Sciatic nerve (tissue), 2 donors: Measurements from ENCODE around the gene RABEPK. TPM values are rescaled to one million over a fixed set of nuclear protein-coding genes. Genes with fewer than 3 reads are reported as not detected.

Experiments used
- ATAC-seq: fragments of 200-7000 bp; cut with Tn5 transposase; one replicate; pipeline ENCODE4 v1.9.1; 2020; ENCODE audit warnings: mild to moderate bottlenecking, moderate library complexity
- DNase-seq: peaks from one replicate; pipeline ENCODE4 v3.0.0-alpha.2; 2020; ENCODE audit warnings: low spot score
- intact Hi-C: fragments of 100-400 bp; cut with DNase I; formaldehyde crosslinking; loops from one replicate; pipeline ENCODE4 v1.14.2; 2022
- total RNA-seq: library from RNA; stranded (reverse); fragmentation: NEBNext Ultra II Directional; extraction: Animal tissue kit (Norgen Biotek cat#: 25700); gene quantifications from one replicate; pipeline ENCODE4 v1.2.1, GENCODE V29; 2021
- donor health status: DM: no; HTN: no; CAD: no.
- donor health status: DM: no; HTN: no; CAD: no.

Gene RABEPK
- total RNA-seq, 1 donor from 2014 or later: 14.4 TPM

DNA sequence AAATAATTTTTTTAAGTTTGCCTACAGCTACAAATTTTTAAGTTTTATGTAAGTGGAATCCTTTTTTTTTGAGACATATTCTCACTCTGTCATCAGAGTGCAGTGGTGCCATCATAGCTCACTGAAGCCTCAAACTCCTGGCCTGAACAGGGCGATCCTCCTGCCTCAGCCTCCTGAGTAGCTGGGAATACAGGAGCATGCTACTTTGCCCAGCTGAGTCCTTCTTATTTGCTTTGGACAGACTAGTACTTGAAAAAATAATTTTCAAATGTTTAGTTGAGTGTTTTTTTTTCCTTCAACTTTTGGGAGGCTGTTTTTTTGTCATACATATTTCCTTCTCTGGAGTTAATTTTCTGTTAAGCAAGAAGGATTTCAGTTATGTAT lies 68.7 kb downstream of the RABEPK start:
- ATAC-seq: peak; percentile 48
- intact Hi-C loops: no loop called here
- no peak for DNase-seq

- intact Hi-C loops: no loop called here
- ATAC-seq: no peak
- no peak for DNase-seq
These were observed 70.7 kb downstream of the RABEPK start for GRCh38 chr9:125271081-125271480.

DNA sequence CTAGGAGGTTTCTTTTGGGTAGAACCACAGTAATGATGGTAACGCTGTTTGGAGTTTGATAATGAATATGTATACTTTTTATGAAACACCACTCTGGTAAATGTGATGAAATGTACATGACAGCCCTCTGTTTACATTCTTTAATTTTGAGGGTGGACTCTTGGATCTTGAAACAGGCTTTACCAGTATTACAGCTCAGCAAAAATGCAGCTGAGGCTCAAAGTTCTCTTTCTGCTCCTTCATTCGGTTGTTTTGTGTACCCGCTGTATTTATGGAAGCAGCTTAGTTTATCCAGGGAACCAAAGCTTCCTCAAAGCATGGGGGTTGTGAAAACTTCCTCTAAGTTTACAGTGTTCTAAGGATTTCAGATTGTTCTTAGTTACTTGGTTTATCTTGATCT lies 72.4 kb downstream of the RABEPK start:
- intact Hi-C loops: no loop called here
- ATAC-seq (no peak), DNase-seq (no peak)

GRCh38 chr9:125276771-125277170 lies 76.4 kb downstream of the RABEPK start:
- ATAC-seq: no peak
- intact Hi-C loops: no loop called here
- DNase-seq: no peak

GRCh38 chr9:125277411-125277810 lies 77.1 kb downstream of the RABEPK start:
- DNase-seq: no peak
- intact Hi-C loops: no loop called here
- no peak for ATAC-seq

GRCh38 chr9:125280945-125281344 lies 80.6 kb downstream of the RABEPK start:
- no peak for DNase-seq
- intact Hi-C loops: no loop called here

More at GRCh38 chr9:125280945-125281344, 80.6 kb downstream of the RABEPK start:
- ATAC-seq: no peak

Other genes starting within 250 kb of the RABEPK start
- 13.7 TPM for gene SCAI, start 57.0 kb upstream of the RABEPK start, total RNA-seq
- gene PPP6C, start 10.7 kb upstream of the RABEPK start, total RNA-seq: 37.3 TPM
- 172 TPM for gene HSPA5, start 40.8 kb downstream of the RABEPK start, total RNA-seq
- gene GAPVD1, start 61.3 kb downstream of the RABEPK start, total RNA-seq: 73.3 TPM